Stimulated activated CD4-positive, alpha-beta T cell treated with anti-CD3 and anti-CD28 coated beads, TNF-alpha, amount 100 ng/mL, for 4 hours (primary cell): ENCODE measurements around the gene RET.

Experiments
- DNase-seq, 3 experiments: peaks; one replicate each; pipeline ENCODE4 v3.0.0-alpha.2; 2020; ENCODE audit warnings: low read depth in 3 of 3

The RET gene

DNA sequence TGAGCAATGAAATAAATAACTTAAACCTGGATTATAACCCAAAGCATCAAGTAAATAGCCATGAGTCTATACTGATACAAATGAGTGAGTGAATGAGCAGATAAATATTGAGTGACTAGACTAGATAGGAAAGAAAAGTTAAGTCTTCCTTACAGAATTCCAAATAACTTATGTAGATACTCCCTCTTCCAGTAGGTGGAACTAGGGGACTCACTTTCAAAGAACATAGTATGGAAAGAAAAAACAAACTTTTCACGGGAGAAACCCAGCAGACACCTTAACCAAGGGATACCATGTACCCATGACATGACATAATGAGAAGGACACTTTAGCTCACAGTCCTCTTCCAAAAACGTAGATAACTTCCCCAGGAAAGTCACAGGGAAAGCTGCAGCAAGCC, 93.6 kb downstream of the RET start:
- no peak for DNase-seq

DNA sequence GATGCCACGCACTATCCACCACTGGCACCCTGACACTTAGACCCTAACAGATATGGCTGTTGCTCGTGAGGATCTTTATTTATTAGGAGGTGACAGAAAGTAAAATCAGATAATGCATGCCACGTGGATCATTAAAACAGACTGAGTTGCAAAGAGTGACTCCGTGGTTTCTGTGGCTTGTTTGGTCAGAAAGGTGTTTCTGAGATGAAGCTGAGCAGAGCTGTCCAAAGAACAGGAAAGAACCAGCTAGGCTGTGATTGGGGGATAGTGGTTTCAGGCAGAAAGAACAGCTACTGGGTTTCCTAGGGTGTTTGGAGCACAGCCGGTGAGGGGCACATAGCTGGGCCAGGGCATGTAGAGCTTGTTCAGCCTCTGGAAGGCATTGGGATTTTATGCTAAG, 95.8 kb downstream of the RET start:
- no peak for DNase-seq

DNA sequence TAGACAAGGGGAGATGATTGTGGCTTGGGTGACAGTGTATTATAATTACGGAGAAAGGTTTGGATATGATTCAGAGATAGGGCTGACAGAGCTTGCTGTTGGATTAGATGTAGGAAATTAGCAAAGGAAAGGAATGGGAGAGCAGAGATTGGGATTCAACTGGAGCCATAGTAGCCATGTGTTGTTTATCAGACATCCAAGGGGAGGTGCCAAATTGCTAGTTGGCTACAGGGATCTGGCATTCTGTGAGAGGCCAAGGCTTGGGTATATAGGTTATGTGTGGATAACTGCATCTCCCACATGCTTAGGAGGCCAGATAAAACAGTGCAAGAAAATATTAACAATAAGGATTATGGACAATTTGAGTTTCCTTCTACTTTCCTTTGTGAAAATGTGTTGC, 96.3 kb downstream of the RET start:
- DNase-seq, result no peak

DNA sequence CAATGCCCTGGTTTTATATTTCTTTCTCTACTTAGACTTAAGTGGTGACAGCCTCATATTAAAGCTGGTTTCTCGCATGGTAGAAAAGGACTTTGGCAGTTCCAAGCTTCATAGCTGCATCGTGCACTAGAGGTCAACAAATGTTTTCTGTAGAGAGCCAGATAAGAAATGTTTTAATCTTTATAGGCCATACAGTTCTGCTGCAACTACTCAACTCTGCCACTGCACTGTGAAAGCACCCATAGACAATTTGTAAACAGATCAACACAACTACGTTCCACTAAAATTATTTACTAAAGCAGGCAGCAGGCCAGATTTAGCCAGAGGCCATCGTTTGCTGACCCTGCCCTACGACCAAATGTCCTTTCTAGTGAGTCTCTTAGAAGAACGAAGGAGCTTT, 98.1 kb downstream of the RET start:
- no peak for DNase-seq

DNA sequence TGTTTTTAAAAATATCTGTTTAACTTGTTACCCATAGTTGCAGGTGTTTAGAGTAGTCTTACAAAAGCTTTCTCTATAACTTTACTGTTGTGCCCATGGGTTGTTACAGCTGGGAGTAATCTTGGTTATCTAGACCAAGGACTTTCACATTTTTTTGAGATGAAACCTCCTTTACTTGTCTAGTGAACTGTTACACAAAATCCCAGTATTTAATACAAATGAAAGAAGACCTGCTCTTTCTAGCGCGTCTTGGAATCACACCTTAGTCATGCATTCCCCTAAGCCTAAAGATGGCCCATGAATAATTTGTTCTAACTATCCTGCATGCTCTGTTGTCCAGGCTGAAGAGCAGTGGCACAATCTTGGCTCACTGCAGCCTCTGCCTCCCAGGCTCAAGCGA, 99.4 kb downstream of the RET start:
- DNase-seq, result no peak

DNA sequence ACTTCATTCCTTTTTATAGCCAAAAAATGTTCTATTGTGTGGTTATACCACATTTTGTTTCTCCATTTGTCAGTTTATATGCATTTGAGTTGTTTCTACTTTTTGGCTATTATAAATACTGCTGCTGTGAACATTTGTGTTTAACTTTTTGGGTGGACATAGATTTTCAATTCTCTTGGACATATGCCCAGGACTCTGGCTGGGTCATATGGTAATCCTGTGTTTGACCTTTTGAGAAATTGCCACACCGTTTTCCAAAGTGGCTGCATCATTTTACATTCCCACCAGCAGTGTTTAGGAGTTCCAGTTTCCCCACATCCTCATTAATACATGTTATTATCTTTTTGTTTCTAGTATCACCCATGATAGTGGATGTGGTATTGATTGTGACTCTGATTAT, 100.7 kb downstream of the RET start:
- no peak for DNase-seq
